Measurements from ENCODE around the gene TXK.

The TXK gene

DNA sequence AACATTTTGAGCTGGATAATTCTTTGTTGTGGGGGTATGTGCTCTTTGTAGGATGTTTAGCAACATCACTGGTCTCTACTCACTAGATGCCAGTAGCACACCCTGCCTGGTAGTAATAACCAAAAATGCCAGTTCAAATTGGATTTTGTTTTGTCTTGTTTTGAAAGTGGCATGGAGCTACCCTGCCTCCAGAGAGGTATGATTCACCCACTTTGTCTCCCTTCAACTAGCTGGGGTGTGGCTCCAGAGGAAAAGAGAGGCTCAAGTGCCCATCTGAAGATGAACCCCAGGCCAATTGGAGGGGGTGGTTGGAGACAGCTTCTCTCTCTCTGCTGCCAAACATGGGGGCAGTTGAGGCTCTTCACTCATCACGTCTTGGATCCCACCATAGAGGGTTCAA lies 83.0 kb downstream of the TXK start:
- no peak for DNase-seq (ENCODE audit: low spot score)

DNA sequence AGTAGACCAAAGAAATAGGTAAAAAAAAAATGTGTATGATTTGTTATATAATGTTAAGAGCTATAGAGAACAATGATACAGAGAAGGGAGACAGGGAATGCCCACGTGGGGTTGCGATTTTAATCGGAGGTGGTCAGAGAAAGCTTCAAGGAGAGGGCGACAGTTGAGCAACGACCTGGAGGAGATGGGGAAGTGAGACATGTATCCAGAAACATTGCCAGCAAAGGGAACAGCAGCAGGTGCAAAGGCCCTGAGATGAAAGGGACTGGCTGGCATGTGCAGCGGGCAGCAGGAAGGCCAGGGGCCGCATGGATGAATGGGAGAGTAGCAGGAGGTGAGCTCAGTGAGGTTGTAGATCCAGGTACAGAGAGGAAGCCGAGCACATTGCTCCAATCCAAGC lies 84.6 kb downstream of the TXK start:
- no peak for DNase-seq (ENCODE audit: low spot score)

DNA sequence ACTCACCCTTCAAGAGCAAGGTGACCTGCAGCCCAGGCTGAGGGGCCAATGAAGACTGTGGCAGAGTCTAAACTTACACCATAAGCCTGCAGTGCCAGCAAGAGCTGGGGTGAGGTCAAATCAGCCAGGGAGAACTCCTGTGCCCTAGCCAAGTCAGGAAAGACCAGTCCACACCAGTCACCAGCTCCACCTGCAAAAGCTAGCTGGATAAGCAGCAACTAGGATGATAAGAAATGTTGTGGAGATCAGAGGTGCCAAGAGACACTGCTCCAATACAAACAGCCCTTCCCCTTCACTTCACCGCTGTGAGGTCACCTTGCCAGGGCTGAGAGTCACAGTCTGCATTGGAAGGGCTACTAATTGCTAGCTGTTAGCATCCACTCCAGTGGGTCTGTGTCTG lies 86.2 kb downstream of the TXK start:
- DNase-seq (ENCODE audit: low spot score) = no peak

DNA sequence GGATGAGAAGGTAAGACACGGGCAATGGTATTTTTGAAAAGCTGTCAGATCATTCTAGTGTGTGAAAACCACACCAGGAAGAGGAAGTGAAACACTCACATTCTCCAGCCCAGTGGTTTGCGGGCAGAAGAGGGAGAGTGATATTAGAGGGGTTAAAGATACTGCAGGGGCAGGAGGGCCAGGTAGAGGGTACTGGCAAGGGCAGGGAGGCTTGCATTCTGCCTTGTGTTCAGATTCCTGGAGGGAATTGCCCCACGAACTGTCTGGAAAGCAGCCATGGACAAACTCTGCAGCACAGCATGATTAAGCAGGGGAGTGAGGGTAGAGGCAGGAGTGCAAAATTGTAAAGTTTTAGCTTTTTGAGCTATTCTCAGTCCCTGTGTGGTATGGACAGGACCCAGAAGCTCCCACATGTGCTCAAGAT lies 86.6 kb downstream of the TXK start:
- peak; percentile 81 for DNase-seq (ENCODE audit: low spot score)

DNA sequence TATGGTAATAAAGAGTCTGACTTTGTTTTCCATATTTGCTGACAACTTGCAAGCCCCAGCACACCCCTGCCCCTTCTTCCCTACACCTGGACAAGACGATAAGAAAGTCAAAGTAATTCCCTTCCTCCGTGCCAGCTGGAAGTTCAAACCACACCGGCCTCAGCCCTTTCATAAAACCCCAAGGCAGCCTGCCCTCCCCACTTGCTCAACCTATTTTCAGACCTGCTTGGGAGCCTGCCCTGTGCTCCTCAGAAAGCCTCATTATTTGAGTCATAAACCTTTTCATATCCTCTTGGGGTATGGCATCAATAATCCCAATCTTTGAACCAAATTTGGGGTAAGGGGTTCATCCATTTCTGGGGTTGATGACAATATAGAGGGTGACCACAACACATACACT lies 88.0 kb downstream of the TXK start:
- DNase-seq (ENCODE audit: low spot score) = no peak

DNA sequence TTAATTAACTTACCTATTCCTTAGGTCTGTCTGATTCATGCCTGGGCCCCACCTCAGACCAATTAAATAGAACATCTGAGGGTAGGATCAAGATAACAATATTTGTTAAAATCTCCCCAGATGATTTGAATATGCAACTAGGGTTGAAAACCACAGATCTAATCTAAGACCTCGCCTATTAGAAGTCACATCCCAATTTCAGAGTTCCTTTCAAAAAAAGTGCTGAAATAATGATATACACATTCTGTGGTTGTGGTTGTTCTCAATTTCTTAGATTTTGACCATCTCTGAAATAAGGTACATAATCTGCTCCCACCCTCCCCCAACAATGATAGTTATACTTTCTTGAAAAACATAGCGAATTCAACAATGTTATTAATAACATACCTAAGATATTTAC lies 89.8 kb downstream of the TXK start:
- no peak for DNase-seq (ENCODE audit: low spot score)

DNA sequence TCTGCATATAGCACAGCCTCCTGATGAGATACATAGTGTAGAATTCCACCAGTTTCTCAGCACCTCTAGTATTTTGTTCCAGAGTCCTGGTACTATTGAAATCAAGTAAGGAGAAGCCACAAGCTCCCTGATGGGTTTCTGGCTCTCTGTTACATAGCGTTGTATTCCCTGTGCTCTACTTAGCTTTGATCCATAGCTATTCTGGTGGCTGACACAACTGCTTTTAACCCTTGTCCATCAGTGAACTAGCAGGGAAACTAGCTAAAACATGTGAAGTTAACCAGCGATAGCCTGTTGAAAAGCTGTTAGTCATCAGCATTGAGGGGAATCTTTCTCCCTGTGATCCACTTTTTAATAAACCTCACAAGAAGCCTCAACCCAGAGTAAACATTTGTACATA lies 90.5 kb downstream of the TXK start:
- DNase-seq (ENCODE audit: low spot score) = no peak

DNA sequence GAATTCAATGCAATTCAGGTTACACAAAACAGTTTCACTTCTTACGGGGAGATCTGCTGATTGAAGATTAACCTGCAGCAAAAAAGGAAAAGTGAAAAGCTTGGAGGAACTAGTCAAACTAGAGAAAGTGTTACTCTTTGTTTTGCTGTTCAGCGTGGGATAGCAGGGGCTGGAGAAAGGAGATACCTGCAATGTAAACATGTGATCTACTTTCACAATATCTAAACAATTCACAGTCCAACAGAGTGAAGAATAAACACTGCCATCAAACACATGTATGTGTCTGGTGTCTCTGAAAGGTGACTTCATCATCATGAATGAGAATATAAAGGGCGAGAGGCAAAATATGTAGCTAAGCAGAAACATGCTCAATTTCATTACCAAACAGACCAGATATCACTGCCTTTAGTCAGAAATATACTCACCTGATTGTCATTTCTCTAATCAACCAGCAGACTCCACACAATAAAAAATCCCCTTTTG lies 91.0 kb downstream of the TXK start:
- DNase-seq (ENCODE audit: low spot score) = no peak

DNA sequence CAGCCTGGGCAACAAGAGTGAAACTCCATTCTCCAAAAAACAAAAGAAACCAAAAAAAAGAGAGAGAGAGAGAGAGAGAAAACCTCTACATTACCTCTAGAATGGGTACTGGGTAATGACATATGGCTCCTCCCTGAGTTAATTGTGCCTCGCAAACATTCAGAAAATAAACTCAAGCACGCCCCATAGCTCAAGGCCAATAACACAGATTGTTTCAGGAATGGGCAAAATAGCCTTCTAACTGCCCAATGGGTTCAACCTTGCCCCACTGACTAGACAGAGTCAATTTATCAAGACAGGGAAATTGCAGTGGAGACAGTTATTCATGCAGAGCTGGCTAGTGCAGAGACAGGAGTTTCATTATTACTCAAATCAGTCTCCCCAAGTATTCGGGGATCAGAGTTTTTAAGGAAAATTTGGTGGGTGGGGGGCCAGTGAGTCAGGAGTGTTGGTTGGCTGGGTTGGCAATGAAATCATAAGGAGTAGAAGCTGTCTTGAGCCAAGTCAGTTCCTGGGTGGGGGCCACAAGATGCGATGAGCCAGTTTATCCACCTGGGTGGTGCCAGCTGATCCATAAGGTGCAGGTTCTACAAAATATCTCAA lies 92.4 kb downstream of the TXK start:
- peak; percentile 16 for DNase-seq (ENCODE audit: low spot score)

DNA sequence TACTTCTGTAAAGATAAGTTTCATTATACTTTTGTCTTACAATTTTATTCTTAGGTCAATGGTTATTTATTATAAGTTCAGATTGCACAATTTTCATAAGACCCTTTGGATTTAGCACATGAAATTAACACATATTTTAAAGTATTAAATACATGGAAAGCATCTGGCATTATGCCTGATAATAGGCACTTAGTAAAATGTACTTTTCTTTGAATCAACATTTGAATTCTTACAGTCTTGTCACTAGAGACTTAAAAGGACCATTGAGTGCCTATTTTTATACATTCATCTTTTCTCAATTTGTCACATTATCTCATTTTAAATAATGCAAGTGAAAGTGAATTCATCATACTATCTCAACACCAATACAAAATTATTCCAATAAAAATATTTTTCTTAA lies 94.5 kb downstream of the TXK start:
- no peak for DNase-seq (ENCODE audit: low spot score)

DNA sequence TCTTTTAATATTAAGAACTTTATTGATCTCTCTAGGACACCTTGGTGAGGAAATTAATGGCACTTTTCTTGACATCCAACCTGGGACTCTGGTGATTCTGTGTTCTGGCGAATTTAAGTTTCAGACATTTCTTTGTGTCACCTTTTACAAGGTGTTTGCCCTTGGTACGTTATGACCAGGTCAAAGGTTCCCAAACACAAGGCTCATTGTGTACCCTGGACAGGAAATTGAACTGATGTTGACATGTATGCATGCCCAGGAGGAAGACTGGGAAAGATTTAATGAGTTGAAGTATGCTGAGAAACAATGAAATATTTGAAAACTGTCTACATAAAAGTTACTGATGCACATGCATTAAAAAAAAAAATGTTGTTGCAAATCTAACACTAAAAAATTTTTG lies 95.4 kb downstream of the TXK start:
- no peak for DNase-seq (ENCODE audit: low spot score)

DNA sequence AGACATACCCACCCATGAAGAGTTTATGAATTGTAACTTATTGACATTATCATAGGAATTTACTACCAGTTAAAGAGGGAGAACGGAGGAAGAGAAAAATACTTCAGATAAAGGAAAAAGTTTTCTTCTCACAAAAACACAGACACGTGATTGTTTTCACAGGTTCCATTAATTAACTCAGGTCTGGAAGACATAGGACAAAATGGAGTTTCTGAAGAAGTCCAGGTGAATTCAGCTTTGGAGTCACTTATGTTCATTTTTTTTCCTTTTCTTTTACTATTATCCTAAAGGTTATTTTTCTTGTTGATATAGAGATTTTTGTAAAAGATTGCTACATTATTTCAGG lies 97.0 kb downstream of the TXK start:
- DNase-seq (ENCODE audit: low spot score) = no peak

DNA sequence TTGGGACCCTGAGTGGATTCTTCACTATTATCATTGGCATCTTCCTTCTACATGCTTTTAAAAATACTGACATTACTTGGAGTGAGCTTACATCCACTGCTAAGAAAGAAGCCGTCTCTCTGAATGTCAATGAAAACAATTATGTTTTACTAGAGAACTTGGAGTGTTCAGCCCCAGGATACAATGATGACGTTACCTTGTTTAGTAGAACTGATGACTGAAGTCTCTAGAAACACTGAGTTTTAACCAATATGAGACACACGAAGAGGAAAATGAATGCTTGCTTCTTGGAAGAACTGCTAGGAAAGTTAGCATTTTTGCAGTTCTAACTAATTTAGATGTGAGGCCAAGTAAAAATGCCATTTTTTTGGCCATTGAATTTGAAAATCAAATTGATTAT lies 98.1 kb downstream of the TXK start:
- DNase-seq (ENCODE audit: low spot score) = no peak

DNA sequence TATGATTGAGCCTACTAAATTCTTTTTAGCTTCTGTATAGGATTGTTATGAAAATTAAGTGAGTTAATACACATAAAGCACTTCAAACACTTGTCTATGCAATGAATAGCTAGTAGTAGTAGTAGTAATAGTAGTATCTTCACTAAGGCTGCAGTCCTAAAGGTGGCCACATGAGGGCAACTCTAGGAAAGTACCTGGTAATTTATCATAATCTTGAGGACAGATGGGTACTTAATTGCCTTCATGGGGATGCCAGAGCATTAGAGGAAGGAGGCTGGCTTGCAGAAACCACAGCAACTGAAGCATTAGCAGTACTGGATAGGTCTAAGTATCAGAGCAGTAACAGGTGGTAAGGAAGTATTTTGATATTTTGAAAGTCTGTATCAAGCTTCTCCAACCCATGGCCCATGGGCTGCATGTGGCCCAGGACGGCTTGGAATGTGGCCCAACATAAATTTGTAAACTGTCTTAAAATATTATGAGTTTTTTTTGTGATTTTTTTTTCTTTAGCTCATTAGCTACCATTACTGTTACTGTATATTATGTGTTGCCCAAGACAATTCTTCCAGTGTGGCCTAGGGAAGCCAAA lies 100.1 kb downstream of the TXK start:
- DNase-seq (ENCODE audit: low spot score) = peak; percentile 53

DNA sequence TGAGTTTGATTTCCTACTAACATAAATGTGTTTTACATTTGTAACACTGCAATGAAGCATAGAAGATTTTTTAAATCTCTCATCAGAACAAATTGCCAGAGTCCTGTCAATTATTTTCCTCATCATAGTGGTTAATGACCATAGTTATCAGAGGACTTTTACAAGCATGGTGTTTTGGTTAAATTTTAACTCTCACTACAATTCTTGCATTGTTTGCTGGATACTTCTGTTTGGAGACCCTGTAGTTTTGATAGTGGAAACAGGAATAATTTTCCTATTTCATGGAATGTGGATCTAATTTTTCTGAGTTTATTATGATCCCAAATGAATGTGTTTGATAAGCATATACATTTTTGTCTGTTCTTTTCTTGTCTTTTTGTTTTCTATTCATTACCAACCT lies 100.6 kb downstream of the TXK start:
- no peak for DNase-seq (ENCODE audit: low spot score)

DNA sequence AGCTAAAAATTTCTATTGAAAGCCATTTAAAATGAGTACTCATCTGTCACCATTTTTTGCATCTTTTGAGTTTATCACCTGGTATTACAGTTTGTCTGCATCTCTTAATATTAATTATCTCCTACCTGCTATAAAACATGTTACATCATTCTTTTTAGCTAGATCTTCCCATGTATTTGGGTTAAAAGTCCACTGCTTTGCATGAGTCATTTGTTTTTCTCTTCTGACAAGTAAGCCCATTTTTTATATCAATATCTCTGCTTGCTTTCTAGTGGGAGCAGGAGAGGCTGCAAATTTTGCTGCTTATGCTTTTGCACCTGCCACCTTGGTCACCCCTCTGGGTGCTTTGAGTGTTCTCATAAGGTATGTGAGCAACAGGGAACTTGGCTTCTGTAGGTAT lies 101.3 kb downstream of the TXK start:
- DNase-seq (ENCODE audit: low spot score) = no peak

DNA sequence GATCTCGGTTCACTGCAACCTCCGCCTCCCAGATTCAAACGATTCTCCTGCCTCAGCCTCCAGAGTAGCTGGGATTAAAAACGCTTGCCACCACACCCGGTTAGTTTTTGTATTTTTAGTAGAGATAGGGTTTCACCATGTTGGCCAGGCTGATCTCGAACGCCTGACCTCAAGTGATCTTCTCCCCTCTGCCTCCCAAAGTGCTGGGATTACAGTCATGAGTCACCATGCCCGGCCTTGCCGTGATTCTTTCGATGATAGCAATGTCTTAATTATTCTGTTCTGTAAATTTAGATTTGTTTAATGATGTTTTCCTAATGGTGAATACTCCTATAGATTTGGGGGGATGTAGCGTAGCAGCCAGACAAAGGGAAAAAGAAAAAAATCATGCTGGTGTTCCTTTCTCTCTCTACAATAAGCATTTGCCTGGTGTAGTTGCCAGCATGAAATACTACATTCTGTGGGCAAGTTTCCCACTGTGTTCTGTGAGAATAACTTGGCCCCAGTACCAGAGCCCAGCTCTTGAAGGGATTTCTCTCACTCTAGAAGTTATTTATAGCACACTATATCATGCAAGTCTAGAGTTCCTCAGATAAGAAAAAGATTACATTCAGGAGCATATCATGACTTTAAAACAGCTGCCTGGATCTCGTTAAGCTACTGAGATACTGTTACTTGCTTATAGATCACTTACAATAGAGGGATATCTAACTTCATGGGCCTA lies 102.1 kb downstream of the TXK start:
- DNase-seq (ENCODE audit: low spot score) = no peak

DNA sequence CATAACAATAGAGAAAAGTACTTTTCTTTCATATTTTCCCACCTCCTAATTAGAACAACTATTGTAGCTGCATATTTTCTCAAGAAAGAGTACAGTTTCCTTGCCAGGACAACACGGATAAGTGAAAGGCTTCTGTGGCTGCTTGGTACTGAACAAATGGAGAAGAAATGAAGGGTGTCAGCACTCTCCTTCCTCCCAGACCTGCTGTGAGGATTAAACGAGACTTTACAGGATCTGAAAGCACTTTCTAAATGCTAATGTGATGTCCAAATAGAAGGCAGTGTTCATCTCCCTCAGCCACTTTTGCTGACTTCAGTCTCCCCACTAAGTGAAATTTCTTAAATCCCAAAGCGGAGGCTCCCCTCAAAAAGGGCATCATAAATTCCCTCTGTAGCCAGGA lies 103.6 kb downstream of the TXK start:
- DNase-seq (ENCODE audit: low spot score) = no peak

DNA sequence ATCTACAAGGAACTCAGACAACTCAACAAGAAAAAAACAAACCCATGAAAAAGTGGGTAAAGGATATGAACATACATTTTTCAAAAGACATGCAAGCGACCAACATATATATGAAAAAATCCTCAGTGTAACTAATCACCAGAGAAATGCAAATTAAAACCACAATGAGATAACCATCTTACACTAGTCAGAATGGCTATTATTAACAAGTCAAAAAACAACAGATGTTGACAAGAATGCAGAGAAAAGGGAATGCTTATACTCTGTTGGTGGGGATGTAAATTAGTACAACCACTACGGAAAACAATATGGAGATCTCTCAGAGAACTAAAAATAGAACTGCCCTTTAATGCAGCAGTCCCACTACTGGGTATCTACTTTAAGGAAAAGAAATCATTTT lies 105.4 kb downstream of the TXK start:
- no peak for DNase-seq (ENCODE audit: low spot score)

DNA sequence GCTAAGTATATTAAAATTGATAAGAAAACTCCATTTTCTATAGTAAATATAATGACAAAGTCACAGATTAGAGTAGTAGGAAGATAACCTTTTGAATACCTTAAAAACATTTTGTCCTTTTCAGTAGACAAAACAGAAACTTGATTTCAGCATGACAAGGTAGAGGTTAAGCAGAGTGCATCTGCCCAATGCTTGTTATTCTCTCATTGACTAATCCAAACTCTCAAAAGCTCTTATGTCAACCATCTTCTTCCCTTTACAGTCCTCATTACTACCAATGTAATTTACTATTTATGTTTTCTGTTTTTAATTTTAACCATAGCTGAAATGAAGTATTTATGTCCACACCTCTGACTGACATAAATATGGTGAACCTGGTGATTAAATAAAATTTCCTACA lies 106.4 kb downstream of the TXK start:
- DNase-seq (ENCODE audit: low spot score) = peak; percentile 15

DNA sequence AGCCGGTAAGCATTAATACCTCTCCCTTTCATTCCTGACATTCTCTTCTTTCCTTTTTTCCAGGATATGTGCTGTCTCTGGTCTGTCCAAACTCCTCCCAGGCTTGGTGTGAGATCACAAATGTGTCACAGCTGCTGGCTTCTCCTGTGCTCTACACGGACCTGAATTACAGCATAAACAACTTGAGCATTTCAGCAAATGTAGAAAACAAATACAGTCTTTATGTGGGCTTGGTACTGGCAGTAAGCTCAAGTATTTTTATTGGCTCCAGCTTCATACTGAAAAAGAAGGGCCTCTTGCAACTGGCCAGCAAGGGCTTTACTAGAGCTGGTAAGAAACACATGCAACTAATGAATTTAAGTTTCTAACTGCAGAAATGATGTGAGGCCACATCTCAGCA lies 109.0 kb downstream of the TXK start:
- DNase-seq (ENCODE audit: low spot score) = no peak

DNA sequence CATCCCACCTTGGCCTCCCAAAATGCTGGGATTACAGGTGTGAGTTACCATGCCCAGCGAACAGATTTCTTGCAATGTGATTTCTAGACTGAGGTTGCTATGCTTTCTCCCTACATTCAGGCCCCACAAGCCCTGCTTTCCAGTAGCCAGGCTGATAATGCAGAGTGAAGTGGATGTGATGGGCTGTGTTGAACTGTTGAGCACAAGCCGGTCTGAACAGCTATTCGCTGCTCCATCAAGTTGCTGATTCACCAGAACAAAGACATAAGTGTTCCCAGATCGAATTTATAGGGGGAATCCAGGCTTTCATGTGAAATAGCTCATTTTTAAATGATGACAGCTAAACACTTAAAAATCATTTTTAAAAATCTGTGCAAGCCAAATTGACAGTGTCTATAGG lies 109.5 kb downstream of the TXK start:
- DNase-seq (ENCODE audit: low spot score) = no peak

DNA sequence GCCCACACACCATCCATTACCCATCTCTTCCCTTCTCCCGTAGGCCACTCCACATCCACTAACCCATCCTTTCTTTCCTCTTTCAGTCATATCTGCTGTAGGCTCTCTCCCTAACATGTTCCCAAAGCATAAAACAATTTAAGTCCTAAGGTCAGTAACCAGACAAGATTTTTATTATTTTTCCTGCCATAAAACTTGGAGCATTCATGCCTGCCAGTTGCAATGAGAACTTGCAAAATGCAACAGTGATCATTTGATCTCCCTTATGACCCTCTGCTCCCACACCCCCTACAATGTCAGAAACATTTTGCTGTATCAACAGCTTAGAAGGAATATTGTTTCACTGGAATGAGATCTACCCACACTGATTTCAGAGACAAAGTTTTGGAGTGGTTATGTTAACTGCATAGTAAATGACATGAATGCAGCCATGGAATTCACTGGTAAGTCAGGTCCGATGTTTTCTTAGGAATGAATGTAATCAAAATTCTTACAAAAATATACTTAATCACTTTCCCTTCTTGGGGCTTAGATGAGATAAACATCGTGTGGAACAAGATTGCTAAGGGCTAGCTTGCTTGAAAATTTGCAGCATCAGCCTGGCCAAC lies 111.8 kb downstream of the TXK start:
- no peak for DNase-seq (ENCODE audit: low spot score)

Data from activated CD4-positive, alpha-beta T cell treated with anti-CD3 and anti-CD28 coated beads, Interleukin-2, Interleukin-4, amounts not matched to agents 100 ng/mL and 50 ng/mL, durations not matched to agents 16 hours and 8 hours (primary cell).